Measurements from ENCODE around the gene PACS1.
"Not testable (repeated sequence)": the region's sequence is repeated elsewhere in the genome, so short reads cannot be mapped to it uniquely, and the experiment has no call there.

PACS1 gene

GRCh38 chr11:66076561-66076960 is 6.5 kb downstream of the PACS1 start:
- DNase-seq, result no peak

- no peak for DNase-seq
These were observed 7.9 kb downstream of the PACS1 start for GRCh38 chr11:66077927-66078326.

GRCh38 chr11:66078949-66079348 is 8.9 kb downstream of the PACS1 start:
- DNase-seq, result not testable (repeated sequence)

- DNase-seq, result no peak
These were observed 10.2 kb downstream of the PACS1 start for GRCh38 chr11:66080055-66080817.

- no peak for DNase-seq
These were observed 11.4 kb downstream of the PACS1 start for GRCh38 chr11:66081505-66081904.

GRCh38 chr11:66082946-66083698 is 13.1 kb downstream of the PACS1 start:
- DNase-seq, result peak in 1 of 2 experiments; percentile 41

- DNase-seq, result no peak
These were observed 13.7 kb downstream of the PACS1 start for GRCh38 chr11:66083767-66084166.

- no peak for DNase-seq
These were observed 14.9 kb downstream of the PACS1 start for GRCh38 chr11:66084821-66085475.

GRCh38 chr11:66087148-66087908 is 17.3 kb downstream of the PACS1 start:
- DNase-seq, result no peak

- DNase-seq, result no peak
These were observed 19.0 kb downstream of the PACS1 start for GRCh38 chr11:66089067-66089466.

GRCh38 chr11:66090288-66090687 is 20.2 kb downstream of the PACS1 start:
- DNase-seq, result no peak

GRCh38 chr11:66092125-66092524 is 22.1 kb downstream of the PACS1 start:
- DNase-seq, result not testable (repeated sequence)

- not testable (repeated sequence) for DNase-seq
These were observed 29.7 kb downstream of the PACS1 start for GRCh38 chr11:66099746-66100145.

GRCh38 chr11:66100272-66101065 is 30.4 kb downstream of the PACS1 start:
- peak; percentile 60 to 80 for DNase-seq

GRCh38 chr11:66101066-66101464 is 31.0 kb downstream of the PACS1 start:
- no peak for DNase-seq

- DNase-seq, result no peak
These were observed 34.1 kb downstream of the PACS1 start for GRCh38 chr11:66104057-66104638.

- no peak for DNase-seq
These were observed 36.9 kb downstream of the PACS1 start for GRCh38 chr11:66106786-66107599.

- DNase-seq, result no peak
These were observed 37.8 kb downstream of the PACS1 start for GRCh38 chr11:66107600-66108510.

GRCh38 chr11:66109294-66109693 is 39.2 kb downstream of the PACS1 start:
- DNase-seq, result no peak

- DNase-seq, result no peak
These were observed 41.1 kb downstream of the PACS1 start for GRCh38 chr11:66111158-66111557.

Data from NCI-H2081 (cell line).